Mucosa of descending colon (tissue), 3 donors: ENCODE measurements around the gene KRTAP9-7. TPM values are rescaled to one million over a fixed set of nuclear protein-coding genes. Genes with fewer than 3 reads are reported as not detected.

Experiments used
- ATAC-seq: fragments of 200-7000 bp; cut with Tn5 transposase; one replicate; pipeline ENCODE4 v1.9.1; 2020; ENCODE audit warnings: mild to moderate bottlenecking, moderate library complexity
- DNase-seq, 3 donors: peaks; one replicate each; pipeline ENCODE4 v3.0.0-alpha.2; 2020
- H3K36me3 ChIP-seq: fragments of 200-600 bp; one replicate; pipeline ENCODE4 v1.8.0; 2021; ENCODE audit warnings: low read depth, mild to moderate bottlenecking
- H3K4me1 ChIP-seq: fragments of 200-600 bp; one replicate; pipeline ENCODE4 v1.8.0; 2021; ENCODE audit warnings: low read depth, mild to moderate bottlenecking
- H3K4me3 ChIP-seq: fragments of 200-600 bp; one replicate; pipeline ENCODE4 v1.8.0; 2021; ENCODE audit warnings: mild to moderate bottlenecking
- H3K9me3 ChIP-seq: fragments of 200-600 bp; one replicate; pipeline ENCODE4 v1.8.0; 2021; ENCODE audit warnings: mild to moderate bottlenecking
- intact Hi-C, 2 donors: fragments of 100-400 bp; cut with DNase I in 1 of 2; cut with micrococcal nuclease in 1 of 2; formaldehyde crosslinking; loops; one replicate each; pipeline versions ENCODE4 v1.11.0 to v1.11.1; 2022; cut with DNase I, micrococcal nuclease
- total RNA-seq, 3 donors: library from RNA; stranded (reverse); fragmentation: NEBNext Ultra II Directional in 2 of 3; extraction: Animal tissue kit (Norgen Biotek cat#: 25700) in 2 of 3; gene quantifications; one replicate each; pipeline versions ENCODE4 v1.2.1 to v1.2.4, GENCODE V29; 2021 to 2023
- TF ChIP-seq, protein P1 (sequence below): fragments of 200-600 bp; IDR thresholded peaks from one replicate; pipeline ENCODE4 v1.8.0; 2022; ENCODE audit warnings: antibody characterized with exemption, mild to moderate bottlenecking
- donor health status: DM: no; HTN: no; CAD: no; lungs with moderate emphysema.
- donor health status: DM: no; HTN: no; CAD: no.
- donor health status: DM: no; HTN: yes; CAD: no.

Gene KRTAP9-7
- total RNA-seq, 3 donors from 2014 or later: not detected

- peak; percentile 73 for ATAC-seq
- TF ChIP-seq, protein P1, sequence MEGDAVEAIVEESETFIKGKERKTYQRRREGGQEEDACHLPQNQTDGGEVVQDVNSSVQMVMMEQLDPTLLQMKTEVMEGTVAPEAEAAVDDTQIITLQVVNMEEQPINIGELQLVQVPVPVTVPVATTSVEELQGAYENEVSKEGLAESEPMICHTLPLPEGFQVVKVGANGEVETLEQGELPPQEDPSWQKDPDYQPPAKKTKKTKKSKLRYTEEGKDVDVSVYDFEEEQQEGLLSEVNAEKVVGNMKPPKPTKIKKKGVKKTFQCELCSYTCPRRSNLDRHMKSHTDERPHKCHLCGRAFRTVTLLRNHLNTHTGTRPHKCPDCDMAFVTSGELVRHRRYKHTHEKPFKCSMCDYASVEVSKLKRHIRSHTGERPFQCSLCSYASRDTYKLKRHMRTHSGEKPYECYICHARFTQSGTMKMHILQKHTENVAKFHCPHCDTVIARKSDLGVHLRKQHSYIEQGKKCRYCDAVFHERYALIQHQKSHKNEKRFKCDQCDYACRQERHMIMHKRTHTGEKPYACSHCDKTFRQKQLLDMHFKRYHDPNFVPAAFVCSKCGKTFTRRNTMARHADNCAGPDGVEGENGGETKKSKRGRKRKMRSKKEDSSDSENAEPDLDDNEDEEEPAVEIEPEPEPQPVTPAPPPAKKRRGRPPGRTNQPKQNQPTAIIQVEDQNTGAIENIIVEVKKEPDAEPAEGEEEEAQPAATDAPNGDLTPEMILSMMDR: no peak
- peak in 2 of 3 donors; percentile 36 to 41 for DNase-seq
- Histone ChIP-seq H3K4me3 (no peak overlapping the region), H3K36me3 (no peaks in the 10 kb centered on the region), H3K4me1 (no peaks in the 10 kb centered on the region), H3K9me3 (peaks cover 4% of the 10 kb centered on the region)
- intact Hi-C loops: loop anchor here in 1 of 2 donors (5.0 kb wide), 1 partner anchor 417 kb away; no protein-coding TSS in a partner anchor
These were observed 48.9 kb downstream of the KRTAP9-7 start for GRCh38 chr17:41324180-41325075.

DNA sequence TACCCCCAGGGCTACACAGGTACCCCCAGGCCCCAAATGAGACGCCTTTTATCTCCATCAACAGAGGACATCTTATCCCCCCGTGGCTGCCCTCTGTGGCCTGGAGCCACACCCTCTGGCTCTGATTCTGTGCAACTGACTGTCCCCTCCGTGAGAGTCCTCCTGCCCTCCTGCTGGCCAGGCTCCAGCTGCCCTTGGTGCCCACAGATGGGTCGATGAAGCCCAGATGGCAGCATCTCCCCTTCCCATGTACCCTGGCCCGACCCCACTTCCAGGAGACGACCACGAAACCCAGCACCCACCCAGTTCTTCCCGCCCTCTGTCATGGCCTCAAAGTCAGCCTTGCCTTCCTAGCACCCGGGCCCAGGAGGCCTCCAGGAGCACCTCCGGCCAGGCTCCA, 49.6 kb downstream of the KRTAP9-7 start:
- Histone ChIP-seq H3K9me3 (no peaks in the 10 kb centered on the region), H3K4me1 (no peaks in the 10 kb centered on the region), H3K36me3 (no peaks in the 10 kb centered on the region), H3K4me3 (no peak overlapping the region)
- ATAC-seq (no peak), DNase-seq (no peak)
- intact Hi-C loops: no loop called here
- TF ChIP-seq, protein P1: no peak

- intact Hi-C loops: no loop called here
These were observed 50.1 kb downstream of the KRTAP9-7 start for GRCh38 chr17:41325611-41326010.

More at GRCh38 chr17:41325611-41326010, 50.1 kb downstream of the KRTAP9-7 start:
- Histone ChIP-seq H3K4me1 (no peaks in the 10 kb centered on the region), H3K36me3 (no peaks in the 10 kb centered on the region), H3K4me3 (no peak overlapping the region), H3K9me3 (no peaks in the 10 kb centered on the region)
- TF ChIP-seq, protein P1: no peak
- peak in 1 of 3 donors; percentile 38 for DNase-seq
- no peak for ATAC-seq

Other genes starting within 250 kb of the KRTAP9-7 start
- gene KRTAP1-5, start 248.5 kb upstream of the KRTAP9-7 start, total RNA-seq: not detected
- gene KRTAP1-4, start 245.5 kb upstream of the KRTAP9-7 start, total RNA-seq: not detected
- not detected for gene KRTAP1-3, start 240.8 kb upstream of the KRTAP9-7 start, total RNA-seq
- gene KRTAP1-1, start 234.2 kb upstream of the KRTAP9-7 start, total RNA-seq: not detected
- not detected for gene KRTAP2-1, start 228.4 kb upstream of the KRTAP9-7 start, total RNA-seq
- not detected for gene KRTAP2-2, start 220.5 kb upstream of the KRTAP9-7 start, total RNA-seq
- not detected for gene KRTAP2-3, start 215.6 kb upstream of the KRTAP9-7 start, total RNA-seq
- gene KRTAP2-4, start 209.8 kb upstream of the KRTAP9-7 start, total RNA-seq: not detected
- not detected for gene KRTAP4-7, start 191.5 kb upstream of the KRTAP9-7 start, total RNA-seq
- gene KRTAP4-8, start 177.6 kb upstream of the KRTAP9-7 start, total RNA-seq: not detected
- gene KRTAP4-16, start 173.5 kb upstream of the KRTAP9-7 start, total RNA-seq: not detected
- not detected for gene KRTAP4-9, start 170.3 kb upstream of the KRTAP9-7 start, total RNA-seq
- gene KRTAP4-11, start 157.3 kb upstream of the KRTAP9-7 start, total RNA-seq: not detected
- gene KRTAP4-12, start 151.5 kb upstream of the KRTAP9-7 start, total RNA-seq: not detected
- gene KRTAP4-6, start 135.2 kb upstream of the KRTAP9-7 start, total RNA-seq: not detected
- not detected for gene KRTAP4-5, start 125.9 kb upstream of the KRTAP9-7 start, total RNA-seq
- gene KRTAP4-4, start 115.0 kb upstream of the KRTAP9-7 start, total RNA-seq: not detected
- gene KRTAP4-3, start 107.5 kb upstream of the KRTAP9-7 start, total RNA-seq: not detected
- gene KRTAP4-2, start 97.5 kb upstream of the KRTAP9-7 start, total RNA-seq: not detected
- gene KRTAP4-1, start 90.8 kb upstream of the KRTAP9-7 start, total RNA-seq: under 1 TPM in 1 of 3 donors, not detected in 2; 0.84 TPM
- not detected for gene KRTAP9-1, start 85.8 kb upstream of the KRTAP9-7 start, total RNA-seq
- gene KRTAP9-2, start 49.0 kb upstream of the KRTAP9-7 start, total RNA-seq: not detected
- not detected for gene KRTAP9-3, start 43.2 kb upstream of the KRTAP9-7 start, total RNA-seq
- gene KRTAP9-8, start 37.7 kb upstream of the KRTAP9-7 start, total RNA-seq: not detected
- gene KRTAP9-4, start 26.0 kb upstream of the KRTAP9-7 start, total RNA-seq: not detected
- not detected for gene KRTAP9-9, start 20.3 kb upstream of the KRTAP9-7 start, total RNA-seq
- gene KRTAP9-6, start 10.3 kb upstream of the KRTAP9-7 start, total RNA-seq: not detected
- not detected for gene KRTAP29-1, start 27.2 kb downstream of the KRTAP9-7 start, total RNA-seq
- gene KRTAP16-1, start 33.6 kb downstream of the KRTAP9-7 start, total RNA-seq: not detected
- gene KRTAP17-1, start 40.0 kb downstream of the KRTAP9-7 start, total RNA-seq: not detected
- not detected for gene KRT33A, start 75.1 kb downstream of the KRTAP9-7 start, total RNA-seq
- gene KRT33B, start 94.1 kb downstream of the KRTAP9-7 start, total RNA-seq: not detected
- not detected for gene KRT34, start 106.6 kb downstream of the KRTAP9-7 start, total RNA-seq
- not detected for gene KRT31, start 121.9 kb downstream of the KRTAP9-7 start, total RNA-seq
- not detected for gene KRT37, start 148.9 kb downstream of the KRTAP9-7 start, total RNA-seq
- gene KRT38, start 165.3 kb downstream of the KRTAP9-7 start, total RNA-seq: not detected
- gene KRT32, start 191.7 kb downstream of the KRTAP9-7 start, total RNA-seq: not detected
- not detected for gene KRT35, start 205.5 kb downstream of the KRTAP9-7 start, total RNA-seq
- not detected for gene KRT36, start 214.2 kb downstream of the KRTAP9-7 start, total RNA-seq
- 1 to 10 TPM in 1 of 3 donors, not detected in 2; 3.7 TPM for gene KRT13, start 229.9 kb downstream of the KRTAP9-7 start, total RNA-seq
- gene KRT15, start 243.2 kb downstream of the KRTAP9-7 start, total RNA-seq: 10 to 100 TPM in 1 of 3 donors, 1 to 10 TPM in 2; 5.0 to 16.5 (median 5.4) TPM